Measurements from ENCODE around the gene GDF7. TPM values are rescaled to one million over a fixed set of nuclear protein-coding genes. Genes with fewer than 3 reads are reported as not detected.

The GDF7 gene
- total and polyA plus RNA-seq, 2 experiments from 2014 or later = 0.24 to 0.37 TPM

DNA sequence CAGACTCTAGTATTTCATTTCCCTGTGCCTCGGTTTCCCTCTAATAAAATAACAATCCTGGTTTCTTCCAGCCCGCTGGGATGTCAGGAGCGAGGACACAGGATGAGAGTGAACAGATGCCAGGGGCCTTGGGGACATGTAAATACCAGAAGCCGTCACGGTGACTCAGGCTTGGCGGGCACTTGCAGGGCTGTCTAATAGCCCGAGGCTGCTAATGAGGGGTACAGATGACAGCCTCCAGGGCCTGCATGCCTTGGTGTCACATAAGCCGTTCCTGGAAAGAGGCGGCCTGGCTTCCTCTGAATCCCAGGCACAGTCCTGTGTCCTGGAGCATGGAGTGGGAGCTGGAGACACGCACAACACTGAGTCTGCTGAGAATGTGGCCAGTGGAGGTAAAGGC lies 44.2 kb upstream of the GDF7 start:
- Histone ChIP-seq H2AFZ (no peak overlapping the region), H3K9me2 (replicated peaks; ENCODE audit: insufficient read depth) (no peaks in the 10 kb centered on the region), H3K4me2 (no peak overlapping the region), H3K4me3 (no peak overlapping the region), H4K20me1 (ENCODE audit: insufficient read depth, poor library complexity, severe bottlenecking) (no peaks in the 10 kb centered on the region), H3K9me3 (ENCODE audit: low read depth) (no peaks in the 10 kb centered on the region), H3K4me1 (ENCODE audit: insufficient read depth) (peaks cover 11% of the 10 kb centered on the region), H3K36me3 (replicated peaks; ENCODE audit: insufficient read depth, low read depth) (no peaks in the 10 kb centered on the region), H3K79me2 (no peaks in the 10 kb centered on the region), H3K27me3 (no peaks in the 10 kb centered on the region), H3K27ac (no peak overlapping the region)
- 73% methylated on average over 10 of the region's 10 CpGs for WGBS (ENCODE audit: low lambda C conversion rate, missing lambda C conversion rate)
- TF ChIP-seq, protein P1, sequence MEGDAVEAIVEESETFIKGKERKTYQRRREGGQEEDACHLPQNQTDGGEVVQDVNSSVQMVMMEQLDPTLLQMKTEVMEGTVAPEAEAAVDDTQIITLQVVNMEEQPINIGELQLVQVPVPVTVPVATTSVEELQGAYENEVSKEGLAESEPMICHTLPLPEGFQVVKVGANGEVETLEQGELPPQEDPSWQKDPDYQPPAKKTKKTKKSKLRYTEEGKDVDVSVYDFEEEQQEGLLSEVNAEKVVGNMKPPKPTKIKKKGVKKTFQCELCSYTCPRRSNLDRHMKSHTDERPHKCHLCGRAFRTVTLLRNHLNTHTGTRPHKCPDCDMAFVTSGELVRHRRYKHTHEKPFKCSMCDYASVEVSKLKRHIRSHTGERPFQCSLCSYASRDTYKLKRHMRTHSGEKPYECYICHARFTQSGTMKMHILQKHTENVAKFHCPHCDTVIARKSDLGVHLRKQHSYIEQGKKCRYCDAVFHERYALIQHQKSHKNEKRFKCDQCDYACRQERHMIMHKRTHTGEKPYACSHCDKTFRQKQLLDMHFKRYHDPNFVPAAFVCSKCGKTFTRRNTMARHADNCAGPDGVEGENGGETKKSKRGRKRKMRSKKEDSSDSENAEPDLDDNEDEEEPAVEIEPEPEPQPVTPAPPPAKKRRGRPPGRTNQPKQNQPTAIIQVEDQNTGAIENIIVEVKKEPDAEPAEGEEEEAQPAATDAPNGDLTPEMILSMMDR (IDR thresholded peaks at IDR 0.05; ENCODE audit: poor library complexity) = no peak
- no peak for TF ChIP-seq EZH2phosphoT487 (IDR thresholded peaks at IDR 0.05; ENCODE audit: low read depth, severe bottlenecking, unreplicated experiment)
- TF ChIP-seq EZH2 (IDR thresholded peaks at IDR 0.05; ENCODE audit: borderline replicate concordance) = no peak
- no peak for DNase-seq (ENCODE audit: low spot score)

DNA sequence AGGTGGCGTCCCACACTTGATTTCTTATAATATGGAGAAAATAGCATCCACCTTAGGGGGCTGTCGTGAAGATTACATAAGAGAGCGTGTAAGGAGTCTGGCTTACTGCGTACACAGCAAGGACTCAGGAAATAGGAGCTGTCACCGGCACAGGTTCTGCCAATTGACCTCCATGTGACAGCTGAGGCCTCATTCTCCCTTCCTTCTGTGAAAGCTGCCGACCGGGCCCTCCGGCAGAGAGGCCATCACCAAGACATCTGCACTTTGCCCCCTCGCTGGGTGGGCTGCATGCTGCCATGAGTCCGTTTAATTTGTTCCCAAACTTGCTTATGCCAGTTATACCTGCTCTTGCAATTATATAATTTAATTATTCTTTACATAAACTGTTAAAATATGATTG lies 43.7 kb upstream of the GDF7 start:
- peaks cover 8% of the 10 kb centered on the region for H3K4me1 ChIP-seq (ENCODE audit: insufficient read depth)
- H3K36me3 ChIP-seq (replicated peaks; ENCODE audit: insufficient read depth, low read depth) = no peaks in the 10 kb centered on the region
- no peaks in the 10 kb centered on the region for H4K20me1 ChIP-seq (ENCODE audit: insufficient read depth, poor library complexity, severe bottlenecking)
- no peaks in the 10 kb centered on the region for H3K27me3 ChIP-seq
- TF ChIP-seq, protein P1 (IDR thresholded peaks at IDR 0.05; ENCODE audit: poor library complexity) = no peak
- TF ChIP-seq EZH2phosphoT487 (IDR thresholded peaks at IDR 0.05; ENCODE audit: low read depth, severe bottlenecking, unreplicated experiment) (no peak), EZH2 (IDR thresholded peaks at IDR 0.05; ENCODE audit: borderline replicate concordance) (no peak)
- no peak overlapping the region for H2AFZ ChIP-seq
- DNase-seq (ENCODE audit: low spot score) = no peak
- 73% methylated on average over 10 of the region's 10 CpGs for WGBS (ENCODE audit: low lambda C conversion rate, missing lambda C conversion rate)
- H3K9me2 ChIP-seq (replicated peaks; ENCODE audit: insufficient read depth) = no peaks in the 10 kb centered on the region
- H3K4me2 ChIP-seq = no peak overlapping the region
- H3K4me3 ChIP-seq = no peak overlapping the region
- H3K79me2 ChIP-seq = no peaks in the 10 kb centered on the region
- H3K9me3 ChIP-seq (ENCODE audit: low read depth) = no peaks in the 10 kb centered on the region
- H3K27ac ChIP-seq = no peak overlapping the region

DNA sequence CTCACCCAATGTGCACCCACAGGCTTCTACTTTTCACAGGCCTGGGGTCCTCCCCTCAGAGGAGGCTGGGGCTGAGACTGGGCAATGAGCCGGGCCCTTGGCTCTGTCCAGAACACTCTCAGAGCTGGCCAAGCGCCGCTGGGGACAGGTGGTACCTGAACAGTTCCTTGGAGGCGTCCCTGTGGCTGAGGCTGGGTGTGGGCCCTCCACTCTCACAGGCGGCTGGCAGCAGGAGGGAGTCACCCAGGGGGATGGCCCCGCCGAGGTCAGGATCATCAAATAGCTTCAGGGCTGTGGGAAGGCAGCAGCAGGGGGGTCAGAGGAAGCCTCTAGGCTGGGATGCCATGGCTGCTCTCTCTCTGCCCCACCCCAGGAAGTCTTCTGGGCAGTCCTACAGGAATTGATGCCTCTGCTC lies 43.2 kb upstream of the GDF7 start:
- no peaks in the 10 kb centered on the region for H3K9me2 ChIP-seq (replicated peaks; ENCODE audit: insufficient read depth)
- no peak overlapping the region for H2AFZ ChIP-seq
- no peak for TF ChIP-seq EZH2phosphoT487 (IDR thresholded peaks at IDR 0.05; ENCODE audit: low read depth, severe bottlenecking, unreplicated experiment)
- TF ChIP-seq, protein P1 (IDR thresholded peaks at IDR 0.05; ENCODE audit: poor library complexity) = no peak
- TF ChIP-seq EZH2 (IDR thresholded peaks at IDR 0.05; ENCODE audit: borderline replicate concordance) = no peak
- no peaks in the 10 kb centered on the region for H3K36me3 ChIP-seq (replicated peaks; ENCODE audit: insufficient read depth, low read depth)
- no peaks in the 10 kb centered on the region for H3K9me3 ChIP-seq (ENCODE audit: low read depth)
- 94% methylated on average over 7 of the region's 7 CpGs for WGBS (ENCODE audit: low lambda C conversion rate, missing lambda C conversion rate)
- no peaks in the 10 kb centered on the region for H3K27me3 ChIP-seq
- no peak overlapping the region for H3K27ac ChIP-seq
- no peaks in the 10 kb centered on the region for H4K20me1 ChIP-seq (ENCODE audit: insufficient read depth, poor library complexity, severe bottlenecking)
- no peak for DNase-seq (ENCODE audit: low spot score)
- no peak overlapping the region for H3K4me3 ChIP-seq
- H3K4me2 ChIP-seq = no peak overlapping the region
- H3K4me1 ChIP-seq (ENCODE audit: insufficient read depth) = peaks cover 3% of the 10 kb centered on the region
- no peaks in the 10 kb centered on the region for H3K79me2 ChIP-seq

All from hepatocyte (in vitro differentiated cells).